ENCODE results near the gene TRIM33. TPM values are rescaled to one million over a fixed set of nuclear protein-coding genes. Genes with fewer than 3 reads are reported as not detected.

TRIM33 gene
- total and polyA plus RNA-seq, 10 of the 15 experiments (the other 5 are each of a cell fraction or from before 2014, with no cell fraction given), result 9.0 to 40.3 (median 22.0) TPM

GRCh38 chr1:114540821-114541220 is 29.8 kb upstream of the TRIM33 start:
- no peak overlapping the region for H3K27ac ChIP-seq (ENCODE audit: control insufficient read depth, insufficient read depth)

More at GRCh38 chr1:114540821-114541220, 29.8 kb upstream of the TRIM33 start:
- ATAC-seq, result no peak
- BruUV-seq (replicated peaks), result no TSS peak
- Histone ChIP-seq H3K27me3 (replicated peaks in 1 of 2; ENCODE audit: control insufficient read depth in 2 of 2, insufficient read depth in 2 of 2, low read length in 1 of 2) (no peaks in the 10 kb centered on the region), H3K4me2 (ENCODE audit: control insufficient read depth, insufficient read depth) (no peak overlapping the region), H3K9ac (ENCODE audit: control insufficient read depth, insufficient read depth, low read length) (no peak overlapping the region), H4K20me1 (ENCODE audit: control insufficient read depth, insufficient read depth) (no peaks in the 10 kb centered on the region), H2AFZ (ENCODE audit: control insufficient read depth, low read depth, low read length) (no peak overlapping the region), H3K4me3 (no peak overlapping the region), H3K9me3 (replicated peaks; ENCODE audit: control insufficient read depth, insufficient read depth, low read length) (no peaks in the 10 kb centered on the region), H3K36me3 (ENCODE audit: control insufficient read depth in 2 of 2, insufficient read depth in 2 of 2, low read length in 1 of 2) (no peaks in the 10 kb centered on the region), H3K4me1 (ENCODE audit: control insufficient read depth, insufficient read depth, low read length) (no peaks in the 10 kb centered on the region), H3K79me2 (ENCODE audit: control insufficient read depth, insufficient read depth, low read length) (no peaks in the 10 kb centered on the region)
- TF ChIP-seq ETV6 (conservative IDR thresholded peaks at IDR 0.05 in 1 of 2, IDR thresholded peaks at IDR 0.05 in 1 of 2; ENCODE audit: borderline replicate concordance in 1 of 2, low read depth in 1 of 2), result no peak
- no peak for TF ChIP-seq CHD4 (IDR thresholded peaks at IDR 0.05)
- TF ChIP-seq POLR2AphosphoS2 (IDR thresholded peaks at IDR 0.05; ENCODE audit: low read depth, low read length), result no peak
- no peak for TF ChIP-seq RCOR1 (conservative IDR thresholded peaks at IDR 0.05; ENCODE audit: low read depth, low read length)
- no peak for TF ChIP-seq CEBPB (IDR thresholded peaks at IDR 0.05; ENCODE audit: borderline replicate concordance in 1 of 2, low read depth in 2 of 2, low read length in 2 of 2)
- TF ChIP-seq SPI1 (IDR thresholded peaks at IDR 0.05; ENCODE audit: borderline replicate concordance, insufficient read depth, low read depth, low read length), result no peak
- TF ChIP-seq PAX8 (IDR thresholded peaks at IDR 0.05), result no peak
- no peak for TF ChIP-seq MLLT1 (IDR thresholded peaks at IDR 0.05)
- no peak for TF ChIP-seq TCF7 (IDR thresholded peaks at IDR 0.05; ENCODE audit: borderline replicate concordance)
- TF ChIP-seq IKZF2 (IDR thresholded peaks at IDR 0.05), result no peak
- TF ChIP-seq CREB1 (IDR thresholded peaks at IDR 0.05; ENCODE audit: low read depth), result no peak
- TF ChIP-seq HDGF (IDR thresholded peaks at IDR 0.05), result no peak
- no peak for TF ChIP-seq BMI1 (IDR thresholded peaks at IDR 0.05; ENCODE audit: borderline replicate concordance)
- POLR2A ChIA-PET, result no interaction called here
- WGBS (ENCODE audit: insufficient coverage, insufficient replicate concordance, low lambda C conversion rate, missing lambda C conversion rate), result 76% methylated on average over 6 of the region's 6 CpGs
- CTCF ChIA-PET, result no interaction called here
- SMC1A ChIA-PET (ENCODE audit: uncharacterized antibody, unreplicated experiment), result interaction anchor here (0.8 kb wide), 1 partner anchor 20 kb away, joined by 3 read pairs; no protein-coding TSS in a partner anchor
- in situ Hi-C loops (cut with MboI), result no loop called here
- no peak for DNase-seq (ENCODE audit: low read depth, low spot score)
- intact Hi-C loops (cut with micrococcal nuclease; ENCODE audit: unreplicated experiment), result no loop called here
- RAD21 ChIA-PET (ENCODE audit: unreplicated experiment), result no interaction called here
- FAIRE-seq, result no peak
